Measurements from ENCODE around the gene SHROOM1.

The SHROOM1 gene

DNA sequence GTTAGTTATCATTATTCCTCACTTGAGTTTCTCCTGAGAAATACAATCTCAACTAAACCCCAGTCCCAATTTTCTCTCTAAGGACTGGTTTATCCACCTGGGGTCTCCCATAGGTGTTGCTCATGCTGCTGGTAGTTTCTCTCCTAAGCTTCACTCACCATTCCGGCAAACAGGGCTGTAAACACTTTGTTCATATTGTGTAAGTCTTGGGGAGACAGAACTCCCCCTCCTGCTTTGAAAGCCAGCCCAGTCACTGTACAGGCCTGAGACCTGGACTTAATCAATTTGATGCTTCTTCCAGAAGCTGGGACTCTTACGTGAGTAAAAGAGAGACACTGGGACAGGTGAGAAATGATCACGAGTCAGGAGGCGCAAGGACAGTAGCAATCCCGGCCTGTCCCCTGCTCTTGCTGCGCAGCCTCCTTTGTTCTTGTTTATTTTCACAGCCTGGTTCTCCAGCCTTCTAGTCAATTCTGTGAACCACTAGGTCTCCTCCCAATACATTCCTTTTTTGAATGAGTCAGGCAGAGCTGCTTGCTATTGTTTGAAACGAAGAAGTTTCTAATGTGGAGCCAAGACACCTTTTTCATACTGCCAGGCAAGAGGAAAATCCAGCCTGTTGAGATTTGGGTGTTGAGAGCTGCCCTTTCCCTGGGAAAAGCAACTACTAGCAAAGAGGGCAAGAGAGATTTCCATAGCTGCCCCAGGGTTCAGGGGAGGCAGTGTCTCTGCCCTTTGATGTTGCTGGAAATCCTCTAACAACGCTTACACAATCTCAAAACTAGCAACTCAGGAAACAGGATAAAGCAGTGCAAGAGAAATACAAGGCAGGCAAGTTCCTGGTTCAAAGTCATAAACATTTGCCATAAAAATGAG is 9.2 kb upstream of the SHROOM1 start:
- Histone ChIP-seq H3K36me3 (no peaks in the 10 kb centered on the region), H3K27ac (no peak overlapping the region), H3K4me1 (ENCODE audit: control insufficient read depth in 1 of 2, insufficient read depth in 1 of 2, low read depth in 1 of 2, low read length in 1 of 2) (no peaks in the 10 kb centered on the region), H3K27me3 (peaks cover 50% of the 10 kb centered on the region), H3K9me3 (no peaks in the 10 kb centered on the region), H3K4me3 (ENCODE audit: low read depth in 1 of 2, low read length in 1 of 2) (no peak overlapping the region)
- TF ChIP-seq, protein P1, sequence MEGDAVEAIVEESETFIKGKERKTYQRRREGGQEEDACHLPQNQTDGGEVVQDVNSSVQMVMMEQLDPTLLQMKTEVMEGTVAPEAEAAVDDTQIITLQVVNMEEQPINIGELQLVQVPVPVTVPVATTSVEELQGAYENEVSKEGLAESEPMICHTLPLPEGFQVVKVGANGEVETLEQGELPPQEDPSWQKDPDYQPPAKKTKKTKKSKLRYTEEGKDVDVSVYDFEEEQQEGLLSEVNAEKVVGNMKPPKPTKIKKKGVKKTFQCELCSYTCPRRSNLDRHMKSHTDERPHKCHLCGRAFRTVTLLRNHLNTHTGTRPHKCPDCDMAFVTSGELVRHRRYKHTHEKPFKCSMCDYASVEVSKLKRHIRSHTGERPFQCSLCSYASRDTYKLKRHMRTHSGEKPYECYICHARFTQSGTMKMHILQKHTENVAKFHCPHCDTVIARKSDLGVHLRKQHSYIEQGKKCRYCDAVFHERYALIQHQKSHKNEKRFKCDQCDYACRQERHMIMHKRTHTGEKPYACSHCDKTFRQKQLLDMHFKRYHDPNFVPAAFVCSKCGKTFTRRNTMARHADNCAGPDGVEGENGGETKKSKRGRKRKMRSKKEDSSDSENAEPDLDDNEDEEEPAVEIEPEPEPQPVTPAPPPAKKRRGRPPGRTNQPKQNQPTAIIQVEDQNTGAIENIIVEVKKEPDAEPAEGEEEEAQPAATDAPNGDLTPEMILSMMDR (IDR thresholded peaks at IDR 0.05): no peak

DNA sequence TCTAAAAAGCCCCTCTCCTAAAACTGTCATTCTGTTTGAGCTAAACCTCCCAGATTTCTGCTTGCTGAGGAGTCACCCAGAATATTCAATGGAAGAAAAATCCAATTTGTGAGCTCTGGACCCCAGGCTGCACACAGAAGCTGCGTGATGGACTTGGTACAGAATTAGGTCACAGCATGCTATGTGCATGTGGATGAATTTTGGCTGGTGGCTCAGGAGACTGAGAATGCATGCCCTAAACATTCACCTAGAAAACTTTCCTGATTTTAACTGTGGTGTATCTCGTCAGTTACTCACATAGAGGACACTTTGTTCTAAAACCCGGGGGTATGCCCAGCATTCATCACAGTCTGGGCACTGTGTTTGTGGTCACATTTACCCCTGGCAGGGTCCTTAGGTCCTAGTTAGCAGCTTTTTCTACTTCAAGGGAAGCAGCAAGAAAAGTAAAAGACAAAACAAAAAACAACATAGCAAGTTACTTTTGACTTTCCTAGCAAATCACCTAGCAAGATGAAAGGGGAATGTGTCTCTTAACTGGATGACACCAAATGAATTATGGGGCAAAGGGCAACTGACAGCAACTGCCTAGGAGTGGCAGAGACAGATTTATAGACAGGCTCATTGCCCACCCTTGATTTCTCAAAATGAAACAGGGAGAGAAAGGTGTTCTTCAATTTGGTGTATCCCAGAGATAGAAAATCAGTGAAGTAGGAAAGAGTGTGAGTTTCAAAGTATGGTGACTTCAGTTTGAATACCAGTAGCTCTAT is 8.3 kb upstream of the SHROOM1 start:
- Histone ChIP-seq H3K4me1 (ENCODE audit: control insufficient read depth in 1 of 2, insufficient read depth in 1 of 2, low read depth in 1 of 2, low read length in 1 of 2) (no peaks in the 10 kb centered on the region), H3K27ac (no peak overlapping the region), H3K27me3 (peaks cover 57% of the 10 kb centered on the region), H3K4me3 (ENCODE audit: low read depth in 1 of 2, low read length in 1 of 2) (no peak overlapping the region), H3K9me3 (no peaks in the 10 kb centered on the region), H3K36me3 (no peaks in the 10 kb centered on the region)
- TF ChIP-seq, protein P1 (IDR thresholded peaks at IDR 0.05): no peak

- Histone ChIP-seq H3K36me3 (no peaks in the 10 kb centered on the region), H3K27ac (no peak overlapping the region), H3K4me1 (ENCODE audit: control insufficient read depth in 1 of 2, insufficient read depth in 1 of 2, low read depth in 1 of 2, low read length in 1 of 2) (no peaks in the 10 kb centered on the region), H3K4me3 (ENCODE audit: low read depth in 1 of 2, low read length in 1 of 2) (no peak overlapping the region), H3K9me3 (no peaks in the 10 kb centered on the region), H3K27me3 (peaks cover 66% of the 10 kb centered on the region)
- TF ChIP-seq, protein P1 (IDR thresholded peaks at IDR 0.05): no peak
Observed at GRCh38 chr5:132837868-132838267, 7.4 kb upstream of the SHROOM1 start.

- H3K36me3 ChIP-seq: no peaks in the 10 kb centered on the region
- TF ChIP-seq, protein P1 (IDR thresholded peaks at IDR 0.05): no peak
- no peak overlapping the region for H3K27ac ChIP-seq
- H3K27me3 ChIP-seq: peaks cover 75% of the 10 kb centered on the region
- no peak overlapping the region for H3K4me3 ChIP-seq (ENCODE audit: low read depth in 1 of 2, low read length in 1 of 2)
- no peaks in the 10 kb centered on the region for H3K4me1 ChIP-seq (ENCODE audit: control insufficient read depth in 1 of 2, insufficient read depth in 1 of 2, low read depth in 1 of 2, low read length in 1 of 2)
- no peaks in the 10 kb centered on the region for H3K9me3 ChIP-seq
Observed at GRCh38 chr5:132836852-132837251, 6.4 kb upstream of the SHROOM1 start.

DNA sequence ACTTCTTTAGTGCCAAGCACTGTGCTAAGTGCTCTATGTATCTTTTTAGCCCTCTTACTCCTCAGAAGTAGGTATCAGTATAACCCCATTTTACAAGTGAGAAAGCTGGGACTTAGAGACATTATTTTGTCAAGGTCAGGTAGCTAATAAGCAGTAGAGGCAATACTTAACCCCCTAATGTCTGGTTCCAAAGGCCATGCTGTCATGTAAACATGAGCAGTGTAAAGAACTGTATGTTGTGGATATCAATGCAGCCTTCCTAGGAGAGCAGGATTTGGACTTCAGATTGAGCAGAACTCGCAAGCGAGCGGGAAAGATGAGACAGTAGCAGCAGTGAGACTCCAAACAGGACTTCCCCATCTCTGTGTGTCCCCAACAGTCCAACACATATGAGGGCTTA is 3.6 kb upstream of the SHROOM1 start:
- TF ChIP-seq, protein P1 (IDR thresholded peaks at IDR 0.05): no peak
- no peak overlapping the region for H3K4me3 ChIP-seq (ENCODE audit: low read depth in 1 of 2, low read length in 1 of 2)
- H3K27ac ChIP-seq: no peak overlapping the region
- H3K9me3 ChIP-seq: no peaks in the 10 kb centered on the region
- peaks cover 2 to 12% of the 10 kb centered on the region in 2 experiments for H3K4me1 ChIP-seq (ENCODE audit: control insufficient read depth in 1 of 2, insufficient read depth in 1 of 2, low read depth in 1 of 2, low read length in 1 of 2)
- no peaks in the 10 kb centered on the region for H3K36me3 ChIP-seq
- peaks cover 76% of the 10 kb centered on the region for H3K27me3 ChIP-seq
